NCI-H2171 (cell line): ENCODE measurements around the gene KCNK5.

ENCODE experiments used
- DNase-seq: peaks from one replicate; lab custom pipeline; 2025; lab: John Stamatoyannopoulos, UW

Gene KCNK5

GRCh38 chr6:39171489-39172376, 57.5 kb downstream of the KCNK5 start:
- DNase-seq = no peak

- no peak for DNase-seq
Observed at GRCh38 chr6:39170860-39171259, 58.4 kb downstream of the KCNK5 start.

- no peak for DNase-seq
Observed at GRCh38 chr6:39170389-39170788, 58.9 kb downstream of the KCNK5 start.

- no peak for DNase-seq
Observed at GRCh38 chr6:39169448-39170344, 59.6 kb downstream of the KCNK5 start.

- DNase-seq = no peak
Observed at GRCh38 chr6:39167866-39168625, 61.2 kb downstream of the KCNK5 start.

- DNase-seq = no peak
Observed at GRCh38 chr6:39167321-39167720, 62.0 kb downstream of the KCNK5 start.

GRCh38 chr6:39166912-39167290, 62.4 kb downstream of the KCNK5 start:
- no peak for DNase-seq

GRCh38 chr6:39166189-39166911, 62.9 kb downstream of the KCNK5 start:
- peak; percentile 67 for DNase-seq

GRCh38 chr6:39157511-39157910, 71.8 kb downstream of the KCNK5 start:
- DNase-seq = no peak

GRCh38 chr6:39156801-39157200, 72.5 kb downstream of the KCNK5 start:
- no peak for DNase-seq

- no peak for DNase-seq
Observed at GRCh38 chr6:39154705-39155104, 74.6 kb downstream of the KCNK5 start.

GRCh38 chr6:39153766-39154397, 75.4 kb downstream of the KCNK5 start:
- DNase-seq = no peak

- no peak for DNase-seq
Observed at GRCh38 chr6:39152262-39152661, 77.0 kb downstream of the KCNK5 start.

- DNase-seq = no peak
Observed at GRCh38 chr6:39151211-39151610, 78.1 kb downstream of the KCNK5 start.

GRCh38 chr6:39144481-39145173, 84.6 kb downstream of the KCNK5 start:
- no peak for DNase-seq

- DNase-seq = no peak
Observed at GRCh38 chr6:39143238-39143930, 85.9 kb downstream of the KCNK5 start.

- no peak for DNase-seq
Observed at GRCh38 chr6:39140556-39141167, 88.6 kb downstream of the KCNK5 start.
